GM21447 (cell line): ENCODE results near the gene CEP290.
"Not testable (repeated sequence)": the region's sequence is repeated elsewhere in the genome, so short reads cannot be mapped to it uniquely, and the experiment has no call there.

Source experiments
- ATAC-seq: cut with Tn5 transposase; IDR thresholded peaks from one replicate; pipeline ENCODE4 v1.9.1; 2021; ENCODE audit not compliant: unreplicated experiment

The CEP290 gene

DNA sequence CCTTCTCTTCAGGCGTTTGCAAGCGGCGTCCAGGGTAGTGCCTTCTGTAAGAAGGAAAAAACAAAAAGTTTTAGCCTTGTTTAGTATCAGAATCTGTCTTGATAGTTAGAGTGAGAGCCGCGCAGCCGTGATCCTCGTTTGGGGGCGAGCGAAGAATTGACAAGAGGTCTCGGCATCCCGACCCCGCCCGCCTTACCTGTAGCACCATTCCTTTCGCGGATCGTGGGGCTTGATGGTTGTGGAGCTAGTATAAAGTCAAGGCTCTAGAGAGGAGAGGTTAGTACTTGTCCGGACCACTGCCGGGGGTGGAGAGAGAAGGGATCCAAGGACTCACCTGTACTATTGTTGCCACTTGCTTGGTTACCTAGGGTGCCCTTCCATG is 713 bp upstream of the CEP290 start:
- ATAC-seq = peak; percentile 4

DNA sequence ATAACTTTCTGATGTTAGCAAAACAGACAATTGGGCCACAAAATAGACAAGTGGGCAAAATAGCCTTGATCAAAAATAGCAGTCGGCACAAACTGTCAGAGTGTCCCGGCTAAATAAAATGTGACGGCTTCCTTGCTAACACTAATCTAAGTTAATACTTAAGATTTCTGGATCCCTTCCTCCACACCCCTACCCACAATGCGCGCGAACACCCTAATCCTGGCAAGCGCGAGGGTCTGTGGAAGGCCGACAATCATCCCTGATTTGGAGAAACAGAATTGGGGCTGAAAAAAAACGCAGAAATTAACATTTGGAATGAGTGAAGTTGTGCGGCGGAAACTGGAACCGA is 489 bp downstream of the CEP290 start:
- ATAC-seq = no peak

DNA sequence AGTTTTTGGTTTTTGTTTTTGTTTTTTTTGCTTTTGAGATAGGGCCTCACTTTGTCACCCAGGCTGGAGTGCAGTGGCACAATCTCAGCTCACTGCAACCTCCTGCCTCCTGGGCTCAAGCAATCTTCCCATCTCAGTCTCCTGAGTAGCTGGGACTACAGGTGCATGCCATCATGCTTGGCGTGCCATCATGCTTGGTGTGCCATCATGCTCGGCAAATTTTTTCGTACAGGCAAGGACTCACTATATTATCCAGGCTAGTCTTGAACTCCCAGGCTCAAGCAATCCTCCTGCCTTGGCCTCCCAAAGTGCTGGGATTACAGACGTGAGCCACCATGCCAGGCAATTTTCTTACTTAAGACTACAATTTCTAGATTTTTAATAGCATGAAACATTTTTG is 2.2 kb downstream of the CEP290 start:
- not testable (repeated sequence) for ATAC-seq

DNA sequence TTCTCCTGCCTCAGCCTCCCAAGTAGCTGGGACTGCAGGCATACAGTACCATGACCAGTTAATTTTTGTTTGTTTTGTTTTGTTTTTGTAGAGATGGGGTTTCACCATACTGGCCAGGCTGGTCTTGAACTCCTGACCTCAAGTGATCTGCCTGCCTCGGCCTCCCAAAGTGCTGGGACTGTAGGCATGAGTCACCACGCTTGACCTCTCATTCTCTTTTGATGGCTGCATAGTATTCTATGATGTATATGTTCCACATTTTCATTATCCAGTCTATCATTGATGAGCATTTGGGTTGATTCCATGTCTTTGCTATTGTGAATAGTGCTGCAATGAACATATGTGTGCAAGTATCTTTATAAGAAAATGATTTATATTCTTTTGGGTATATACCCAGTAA is 8.7 kb downstream of the CEP290 start:
- not testable (repeated sequence) for ATAC-seq

DNA sequence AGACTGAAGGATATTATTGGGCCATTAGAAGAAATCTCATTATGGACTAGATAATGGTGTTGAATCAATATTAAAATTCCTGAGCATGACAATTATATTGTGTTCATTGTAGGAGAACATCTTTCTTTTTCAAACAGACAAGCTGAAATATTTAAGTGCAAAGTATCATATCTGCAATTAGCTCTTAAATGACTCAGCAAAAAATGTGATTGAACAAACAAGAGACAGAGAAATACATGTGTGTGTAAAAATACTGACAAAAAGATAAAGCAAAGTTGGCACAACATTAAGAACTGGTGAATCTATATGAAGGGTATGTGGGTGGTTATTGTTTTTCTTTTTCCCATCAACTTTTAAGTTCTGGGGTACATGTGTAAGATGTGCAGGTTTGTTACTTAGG is 9.5 kb downstream of the CEP290 start:
- ATAC-seq = no peak

DNA sequence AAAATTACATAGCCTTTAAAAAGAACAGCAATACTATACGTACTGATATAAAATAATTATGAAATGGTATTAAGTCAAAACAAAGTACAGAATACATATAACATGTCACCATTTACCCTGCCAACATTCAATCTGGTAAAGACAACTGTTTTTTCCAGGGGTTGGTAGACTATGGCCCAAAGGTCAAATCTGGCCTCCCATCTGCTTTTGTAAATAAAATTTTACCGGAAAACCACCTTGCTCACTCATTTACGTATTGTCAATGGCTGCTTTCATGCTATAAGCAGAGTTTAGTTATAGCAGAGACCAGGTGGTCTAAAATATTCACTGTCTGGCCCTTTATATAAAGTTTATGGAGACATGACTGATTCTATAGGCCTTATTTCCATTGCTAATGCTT is 14.0 kb downstream of the CEP290 start:
- no peak for ATAC-seq

DNA sequence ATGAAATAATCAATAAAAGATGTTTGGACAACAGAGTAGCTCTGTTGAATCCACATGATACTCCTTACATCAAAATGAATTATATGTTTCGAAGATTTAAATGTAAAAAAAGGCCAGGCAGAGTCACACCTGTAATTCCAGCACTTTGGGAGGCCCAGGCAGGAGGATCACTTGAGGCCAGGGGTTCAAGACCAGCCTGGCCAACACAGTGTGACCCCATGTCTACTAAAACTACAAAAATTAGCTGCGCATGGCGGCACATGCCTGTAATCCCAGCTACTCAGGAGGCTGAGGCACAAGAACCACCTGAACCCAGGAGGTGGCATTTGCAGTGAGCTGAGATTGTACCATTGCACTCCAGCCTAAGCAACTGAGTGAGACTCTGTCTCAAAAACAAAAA is 14.8 kb downstream of the CEP290 start:
- ATAC-seq = no peak

DNA sequence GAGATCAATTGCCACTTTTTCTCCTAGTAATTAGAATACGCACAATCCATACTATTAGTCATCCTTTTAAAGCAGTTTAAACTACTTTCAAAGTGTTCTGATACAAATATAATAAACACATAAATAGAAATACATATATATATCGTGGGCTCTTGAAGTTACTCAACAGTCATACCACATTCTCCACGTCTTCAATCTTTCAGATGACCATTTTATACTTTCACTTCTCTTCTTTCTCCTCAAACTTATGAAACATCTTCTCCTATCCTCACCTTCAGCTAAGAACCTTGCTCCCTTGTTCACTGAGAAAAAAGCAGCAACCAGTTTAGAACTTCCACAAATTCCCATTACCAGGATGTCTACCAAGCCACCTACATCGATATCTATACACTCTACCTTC is 19.2 kb downstream of the CEP290 start:
- peak; percentile 66 for ATAC-seq

DNA sequence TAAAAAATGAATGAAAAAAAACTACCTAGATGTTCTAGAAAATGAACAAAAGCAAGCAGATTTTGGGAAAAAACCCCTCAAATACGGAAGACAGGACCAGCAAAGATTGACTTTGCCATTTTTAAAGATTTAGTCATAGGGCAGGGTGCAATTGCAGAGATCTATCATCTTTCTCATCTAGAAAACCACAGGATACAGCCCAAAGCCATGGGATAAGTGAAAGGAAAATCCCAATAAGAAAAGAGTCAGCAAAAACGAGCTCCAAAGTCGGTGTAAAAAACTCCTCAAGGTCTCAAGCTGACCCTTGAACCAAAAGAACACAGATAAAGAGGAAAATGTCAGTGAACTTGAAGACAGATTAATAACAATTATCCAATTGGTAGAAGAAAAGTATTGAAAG is 28.0 kb downstream of the CEP290 start:
- ATAC-seq = no peak

DNA sequence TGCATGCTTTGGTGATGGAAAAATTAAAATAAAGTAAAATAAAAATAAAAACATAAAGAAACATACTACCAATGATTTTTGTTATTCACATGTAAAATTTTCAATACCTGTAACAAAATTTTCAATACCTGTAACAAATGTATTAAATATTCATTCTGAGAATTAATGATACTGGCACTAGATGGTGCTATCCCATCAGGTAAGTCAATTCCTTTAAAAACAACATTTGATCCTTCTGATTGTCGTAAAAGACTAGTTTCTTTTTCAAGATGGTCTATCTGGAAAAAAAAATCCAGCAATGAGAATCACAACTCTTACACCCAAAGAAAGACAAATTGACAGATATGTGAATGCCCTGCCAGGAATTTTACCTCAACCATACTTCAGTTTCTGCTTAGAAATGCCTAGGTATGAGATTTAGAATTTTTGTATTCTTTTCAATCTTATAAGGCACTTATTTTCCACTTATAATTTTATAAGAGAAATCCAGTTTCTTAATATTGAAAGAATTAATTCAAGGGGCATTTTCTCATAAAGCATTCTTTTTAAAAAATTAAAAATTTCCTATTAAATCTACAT is 30.7 kb downstream of the CEP290 start:
- no peak for ATAC-seq

DNA sequence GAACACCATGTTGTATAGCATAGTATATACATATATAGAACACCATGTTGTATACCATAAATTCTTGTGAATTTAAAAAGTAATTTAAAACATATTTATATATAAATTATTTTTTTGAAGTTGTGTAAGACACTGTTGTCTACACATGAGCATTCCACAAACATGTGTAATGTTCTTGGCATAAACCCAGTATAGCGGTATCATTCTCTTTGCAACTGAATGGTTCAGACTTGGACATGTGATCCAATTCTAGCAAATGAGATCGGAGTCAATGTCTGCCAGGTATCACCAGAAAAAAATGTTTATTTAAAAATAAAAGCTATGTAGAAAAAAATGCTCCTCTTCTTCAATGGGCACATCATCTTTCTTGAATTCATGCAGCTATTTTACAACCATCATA is 33.9 kb downstream of the CEP290 start:
- ATAC-seq = no peak

DNA sequence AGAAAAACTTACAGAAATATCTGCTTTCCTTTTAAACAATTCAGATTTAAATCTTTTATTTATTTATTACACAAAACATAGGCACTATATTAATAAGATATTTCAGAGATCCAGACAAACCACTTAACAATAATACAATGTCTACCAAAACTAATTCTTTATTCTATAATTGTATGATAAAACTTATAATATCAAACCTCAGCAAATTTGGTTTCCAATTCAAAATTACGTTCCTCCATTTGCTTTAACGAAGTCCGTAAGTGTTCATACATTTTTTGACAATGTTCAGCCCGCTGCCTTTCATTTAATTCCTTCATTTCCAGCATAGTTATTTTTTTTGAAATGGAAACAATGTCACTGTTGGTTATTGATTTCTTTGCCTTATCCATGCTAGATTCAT is 48.3 kb downstream of the CEP290 start:
- no peak for ATAC-seq

DNA sequence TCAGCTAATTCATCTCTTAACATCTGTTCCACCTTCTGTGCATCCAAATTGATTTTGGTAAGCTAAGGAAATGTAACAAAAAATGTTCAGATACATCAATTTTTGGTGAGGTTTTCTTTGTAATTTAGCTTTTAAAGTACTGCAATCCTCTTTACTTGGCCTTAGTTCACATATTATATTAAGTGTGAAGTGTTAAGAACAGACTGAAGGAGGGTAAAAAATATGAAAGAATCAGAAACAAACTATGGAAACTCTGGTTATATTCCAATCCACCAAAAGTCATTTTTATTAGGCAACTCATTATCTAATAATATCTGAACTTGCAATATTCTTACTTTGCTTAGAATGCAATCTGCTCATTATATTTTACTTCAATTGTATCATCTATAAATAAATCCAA is 49.1 kb downstream of the CEP290 start:
- no peak for ATAC-seq

DNA sequence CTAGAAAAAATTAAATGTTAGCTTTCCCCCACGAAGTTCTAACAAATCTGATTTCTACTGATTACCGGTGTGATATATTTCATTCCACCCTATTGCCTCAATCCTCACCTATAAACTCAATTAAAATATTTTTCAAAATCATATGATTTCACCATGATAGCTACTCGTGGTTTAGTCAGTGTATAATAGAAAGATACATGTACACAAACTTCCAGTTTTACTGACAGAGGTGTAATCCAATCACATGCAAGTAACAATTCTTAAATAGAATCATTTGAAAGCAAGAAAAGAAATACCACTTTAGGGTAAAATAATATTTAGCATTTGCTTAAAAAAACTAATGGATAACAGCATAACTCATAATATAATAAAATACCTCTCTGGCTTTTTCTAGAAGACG is 57.7 kb downstream of the CEP290 start:
- no peak for ATAC-seq

DNA sequence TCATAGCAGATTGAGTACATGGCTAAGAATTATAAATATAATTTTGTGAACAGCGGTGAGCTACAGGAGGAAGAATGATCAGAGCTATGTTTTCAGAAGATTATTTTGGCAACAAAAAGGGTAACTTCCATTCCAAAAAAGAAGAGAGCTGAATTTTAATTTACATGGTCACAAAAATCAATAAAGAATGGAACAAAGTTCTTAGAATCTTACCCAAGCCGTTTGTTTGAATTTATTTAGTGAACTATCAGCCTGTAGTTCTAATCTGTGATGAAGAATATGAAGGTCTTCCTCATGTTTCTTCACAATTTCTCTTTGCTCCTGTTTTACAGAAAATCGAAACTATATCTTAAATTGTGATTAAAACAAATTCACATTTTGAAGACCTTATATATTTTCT is 58.3 kb downstream of the CEP290 start:
- no peak for ATAC-seq

DNA sequence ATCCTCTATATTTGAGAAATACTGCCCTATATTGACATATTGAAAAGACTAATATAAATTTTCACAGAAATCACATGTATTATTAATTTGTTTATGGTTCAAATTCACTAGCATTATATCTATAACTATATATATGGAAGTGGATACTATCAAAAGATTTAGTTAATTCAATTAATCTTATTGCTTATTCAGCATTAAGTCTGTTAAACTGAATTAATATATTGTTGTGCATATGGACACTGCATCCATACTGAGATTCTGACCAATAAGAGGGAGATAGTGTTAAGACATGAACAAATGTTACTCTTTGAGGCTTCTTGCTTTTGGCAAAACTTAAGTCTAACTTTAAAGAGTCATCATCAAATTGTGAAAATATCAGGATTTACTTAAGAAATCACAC is 60.6 kb downstream of the CEP290 start:
- no peak for ATAC-seq

DNA sequence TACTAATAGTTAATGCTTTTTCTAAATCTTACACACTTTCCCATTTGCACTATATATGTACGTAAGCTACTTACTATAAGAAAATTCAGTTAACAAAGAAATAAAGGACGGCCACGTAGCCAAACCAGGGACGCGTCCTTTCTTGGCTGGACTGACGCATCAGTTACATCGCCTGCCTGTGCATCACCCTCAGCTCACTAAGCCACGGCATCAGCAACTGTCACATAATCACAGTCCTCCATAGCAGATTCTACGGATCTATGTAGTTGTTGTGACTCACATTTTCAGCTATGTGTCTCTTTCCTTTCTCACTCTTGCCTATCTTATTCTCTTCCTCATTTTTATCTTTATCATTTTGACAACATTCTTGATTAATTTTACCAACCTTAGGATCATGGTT is 74.6 kb downstream of the CEP290 start:
- ATAC-seq = no peak

DNA sequence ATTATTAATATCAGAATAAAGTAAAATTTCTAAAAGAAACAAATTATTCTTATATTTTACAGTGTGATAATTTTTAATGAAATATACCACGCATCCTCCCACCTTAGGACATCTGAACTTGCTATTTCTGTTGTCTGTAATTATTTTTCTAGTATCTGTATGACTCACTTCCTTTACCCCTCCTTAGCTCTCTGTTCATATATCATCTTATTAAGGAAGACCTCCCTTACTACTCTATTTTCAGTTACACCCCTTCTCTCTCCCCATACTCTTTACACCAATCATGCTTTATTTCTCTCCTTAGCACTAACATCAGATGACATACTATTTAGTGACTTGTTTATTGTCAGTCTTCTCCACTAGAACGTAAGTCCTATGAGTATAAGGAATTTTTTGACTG is 78.5 kb downstream of the CEP290 start:
- ATAC-seq = peak; percentile 86

DNA sequence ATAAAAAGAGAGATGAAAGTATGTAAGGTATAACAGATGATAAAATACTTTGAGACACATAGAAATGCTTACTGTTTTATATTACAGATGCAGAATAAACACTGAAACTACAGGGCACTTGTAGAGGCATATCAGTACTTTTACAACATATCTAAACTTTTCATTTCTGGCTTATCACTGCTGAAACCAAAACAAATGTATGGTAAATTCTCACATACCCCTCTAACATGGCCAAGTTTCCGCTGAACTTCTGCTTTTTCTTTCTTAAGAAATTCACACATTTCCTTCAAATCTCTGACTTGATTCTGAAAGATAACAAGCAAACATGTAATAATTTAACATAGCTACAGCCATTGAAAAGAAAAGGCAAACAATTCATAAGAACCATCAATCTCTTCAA is 79.4 kb downstream of the CEP290 start:
- peak; percentile 69 for ATAC-seq

DNA sequence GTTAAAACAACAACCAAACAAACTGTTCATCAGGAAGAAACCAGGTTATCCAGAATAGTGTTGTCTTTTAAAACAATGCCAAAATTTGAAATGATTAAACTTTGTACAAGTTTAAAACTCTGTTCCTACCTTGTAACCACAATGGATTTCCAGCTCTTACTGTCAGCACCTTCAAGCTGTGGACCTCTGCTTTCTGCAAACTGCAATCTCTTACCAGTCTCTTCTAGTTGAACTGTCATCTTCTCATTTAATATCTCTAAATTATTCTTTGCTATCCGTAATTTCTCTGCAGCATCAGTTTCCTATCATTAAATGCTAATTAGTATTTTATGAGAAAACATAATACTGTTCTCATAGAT is 83.2 kb downstream of the CEP290 start:
- ATAC-seq = no peak

DNA sequence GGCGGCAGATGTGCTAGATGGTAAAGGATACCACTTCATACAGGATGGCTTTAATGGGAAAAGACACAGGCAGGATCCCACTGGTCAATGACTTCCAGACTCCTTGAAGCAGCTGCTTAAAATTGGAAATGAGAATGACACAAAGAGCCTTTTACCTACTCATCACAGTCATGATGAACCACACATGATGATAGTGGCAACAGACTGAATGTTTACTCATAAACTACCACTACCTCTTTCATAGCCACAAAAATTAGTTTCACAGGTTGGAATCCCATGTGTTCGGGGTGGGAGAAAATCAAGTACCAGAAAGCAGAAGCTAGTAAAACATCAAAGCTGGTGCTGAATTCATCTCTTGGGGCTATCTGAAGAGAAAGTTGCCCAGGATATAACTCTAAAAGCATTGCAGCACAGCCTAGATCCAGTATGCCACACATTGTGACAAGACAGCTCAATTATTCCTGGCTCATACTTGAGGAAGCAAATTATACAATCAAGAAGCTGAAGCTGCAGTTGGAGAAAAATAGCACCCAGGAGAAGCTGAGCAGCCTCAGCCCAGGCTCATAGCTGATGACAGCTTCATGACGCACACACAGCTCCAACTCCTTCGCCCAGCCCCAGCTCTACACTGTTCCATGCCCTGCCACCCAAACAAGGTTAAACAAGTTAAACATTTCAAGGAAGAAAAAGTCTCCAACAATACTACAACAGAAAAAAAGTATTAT is 83.7 kb downstream of the CEP290 start:
- ATAC-seq = no peak

DNA sequence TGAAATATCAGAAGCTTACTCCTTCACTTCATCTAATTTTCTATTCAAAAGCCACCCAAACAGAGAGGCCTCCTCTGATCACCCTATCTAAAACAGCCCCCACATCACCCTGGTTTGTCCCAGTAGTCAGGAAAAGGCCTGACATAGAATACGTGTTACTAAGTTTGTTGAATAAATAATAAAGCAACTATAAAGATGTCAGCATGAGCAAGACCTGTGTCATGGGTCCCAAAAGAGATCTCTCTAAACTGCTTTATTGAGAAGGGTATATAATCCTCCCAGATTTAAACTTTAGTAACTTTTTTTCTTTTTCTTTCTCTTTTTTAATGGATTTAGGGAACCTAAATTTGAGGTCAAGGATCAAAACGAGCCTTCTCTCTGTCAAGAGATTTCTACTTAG is 85.3 kb downstream of the CEP290 start:
- no peak for ATAC-seq

DNA sequence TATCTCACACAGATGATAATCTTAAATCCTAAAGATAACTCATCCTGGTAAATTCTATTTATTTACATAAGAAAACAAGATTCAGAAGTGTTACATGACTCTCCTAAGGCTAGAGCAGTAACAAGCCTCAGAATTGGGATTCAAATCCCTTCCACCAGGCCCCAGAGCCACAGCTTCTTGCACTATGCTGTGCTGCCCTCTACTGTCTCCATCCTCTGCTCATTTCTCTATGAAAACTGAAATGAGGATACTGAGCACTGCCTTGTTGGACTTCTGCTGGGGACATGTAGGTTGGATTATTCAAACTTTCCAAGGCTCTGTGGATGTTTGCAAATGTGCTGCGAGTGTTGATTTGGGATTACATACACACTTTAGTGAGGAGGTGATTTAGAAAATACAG is 89.2 kb downstream of the CEP290 start:
- no peak for ATAC-seq
